NCI-H1048 (cell line): Measurements from ENCODE around the gene LIM2.

Experiments used
- DNase-seq: peaks from one replicate; lab custom pipeline; 2025; lab: John Stamatoyannopoulos, UW

LIM2 gene

DNA sequence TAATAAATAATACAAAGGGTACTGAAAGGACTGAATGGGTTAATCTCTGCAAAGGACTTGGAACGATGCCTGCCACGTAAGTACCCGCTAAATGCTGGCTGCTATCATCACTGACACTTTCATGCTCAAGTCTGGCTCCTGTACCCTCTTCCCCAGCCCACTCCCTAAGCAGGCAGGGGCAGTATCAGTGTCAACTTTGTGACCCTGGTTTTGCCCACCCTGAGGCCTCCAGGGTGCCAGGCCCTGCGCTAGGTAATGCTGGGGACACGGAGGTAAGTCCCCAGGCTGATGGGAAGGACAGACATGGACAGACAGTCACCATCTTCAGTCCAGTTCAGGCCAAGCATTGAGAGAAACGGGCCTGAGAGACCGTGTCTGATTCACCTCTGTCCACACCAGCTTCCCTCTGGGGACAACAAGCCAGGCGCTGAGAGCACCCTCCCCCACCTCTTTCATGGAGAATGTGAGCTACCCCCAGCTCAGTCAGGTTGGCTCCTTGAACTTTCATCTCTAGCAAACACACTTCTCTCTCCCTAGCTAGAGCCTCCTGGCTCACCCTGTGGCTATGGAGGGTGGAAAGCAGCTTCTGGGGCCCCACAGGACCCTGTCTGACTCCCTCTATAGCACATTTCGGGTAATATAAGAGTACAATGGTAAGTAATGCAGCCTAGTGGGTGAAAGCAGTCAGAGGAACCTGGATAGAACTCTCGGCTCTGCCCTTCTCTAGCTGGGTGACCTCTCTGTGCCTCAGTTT, 22.4 kb downstream of the LIM2 start:
- DNase-seq: no peak

GRCh38 chr19:51364200-51365106, 23.3 kb downstream of the LIM2 start:
- DNase-seq: no peak

GRCh38 chr19:51361239-51361638, 26.5 kb downstream of the LIM2 start:
- no peak for DNase-seq

- no peak for DNase-seq
Observed at GRCh38 chr19:51359294-51359693, 28.5 kb downstream of the LIM2 start.

DNA sequence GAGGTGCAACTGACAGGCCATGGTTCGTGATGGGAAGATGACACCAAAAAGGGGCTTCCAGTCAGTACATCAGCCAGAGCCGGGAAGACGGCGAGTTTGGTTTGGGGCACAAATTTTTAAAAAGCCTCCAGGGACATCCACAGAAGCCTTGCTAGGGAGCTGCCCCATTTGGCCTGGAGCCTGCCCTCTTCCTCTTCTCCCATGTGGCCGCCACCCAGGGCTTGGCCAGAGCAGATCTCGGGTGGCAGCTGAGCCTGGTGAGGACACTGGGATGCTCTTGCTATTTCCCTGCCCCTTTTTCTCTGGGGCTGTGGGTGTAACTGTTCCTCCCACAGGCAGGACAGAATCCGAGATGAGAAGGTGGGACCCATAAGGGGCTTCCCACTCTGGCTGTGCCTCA, 29.8 kb downstream of the LIM2 start:
- no peak for DNase-seq

GRCh38 chr19:51356159-51356801, 31.5 kb downstream of the LIM2 start:
- no peak for DNase-seq

DNA sequence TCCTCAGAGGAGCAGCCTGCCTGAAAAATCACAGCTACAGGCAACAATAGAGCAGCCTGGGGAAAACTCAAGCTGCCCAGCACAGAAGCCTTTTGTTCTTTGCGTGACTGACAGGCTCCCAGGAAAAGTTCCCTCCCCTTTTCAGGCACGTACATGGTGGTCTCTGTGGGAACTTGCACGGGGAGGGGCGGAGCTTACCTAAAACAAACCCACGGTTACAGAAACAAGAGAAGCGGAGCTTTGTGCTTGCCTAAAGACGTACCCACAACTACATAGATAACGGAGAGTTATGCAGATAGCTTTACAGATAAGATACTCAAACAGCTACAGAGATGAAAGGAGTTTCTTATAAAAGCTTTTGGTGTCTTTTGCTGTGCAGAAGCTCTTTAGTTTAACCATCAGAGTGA, 33.0 kb downstream of the LIM2 start:
- DNase-seq: no peak

GRCh38 chr19:51354103-51354741, 33.6 kb downstream of the LIM2 start:
- DNase-seq: no peak

GRCh38 chr19:51352783-51353360, 34.9 kb downstream of the LIM2 start:
- no peak for DNase-seq

- DNase-seq: no peak
Observed at GRCh38 chr19:51351266-51351990, 36.3 kb downstream of the LIM2 start.

GRCh38 chr19:51347209-51347928, 40.4 kb downstream of the LIM2 start:
- no peak for DNase-seq

- DNase-seq: no peak
Observed at GRCh38 chr19:51346742-51347141, 41.0 kb downstream of the LIM2 start.

DNA sequence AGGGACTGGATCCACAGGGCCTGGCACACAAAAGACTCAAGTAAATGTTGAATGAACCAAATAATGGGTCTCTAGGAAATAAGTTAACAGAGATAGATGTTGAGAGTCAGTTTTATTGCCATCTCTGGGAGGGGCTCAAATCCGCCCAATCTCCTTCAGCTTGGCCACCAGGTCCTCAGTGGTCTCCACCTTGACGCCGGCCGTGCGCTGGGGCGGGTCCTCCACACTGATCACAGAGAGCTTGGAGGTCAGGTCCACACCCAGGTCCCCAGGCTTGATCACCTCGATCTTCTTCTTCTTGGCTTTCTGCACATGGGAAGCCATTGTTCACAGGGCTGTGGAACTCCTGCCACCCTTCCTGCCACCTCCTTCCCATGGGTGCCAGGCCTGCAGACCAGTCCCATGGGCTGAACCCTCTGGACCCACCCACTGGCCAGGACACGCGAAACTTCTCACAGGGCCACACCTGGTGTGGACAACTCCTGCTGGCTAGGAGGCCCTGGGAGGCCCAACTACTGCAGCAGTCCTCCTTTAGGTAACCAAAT, 42.6 kb downstream of the LIM2 start:
- no peak for DNase-seq

DNA sequence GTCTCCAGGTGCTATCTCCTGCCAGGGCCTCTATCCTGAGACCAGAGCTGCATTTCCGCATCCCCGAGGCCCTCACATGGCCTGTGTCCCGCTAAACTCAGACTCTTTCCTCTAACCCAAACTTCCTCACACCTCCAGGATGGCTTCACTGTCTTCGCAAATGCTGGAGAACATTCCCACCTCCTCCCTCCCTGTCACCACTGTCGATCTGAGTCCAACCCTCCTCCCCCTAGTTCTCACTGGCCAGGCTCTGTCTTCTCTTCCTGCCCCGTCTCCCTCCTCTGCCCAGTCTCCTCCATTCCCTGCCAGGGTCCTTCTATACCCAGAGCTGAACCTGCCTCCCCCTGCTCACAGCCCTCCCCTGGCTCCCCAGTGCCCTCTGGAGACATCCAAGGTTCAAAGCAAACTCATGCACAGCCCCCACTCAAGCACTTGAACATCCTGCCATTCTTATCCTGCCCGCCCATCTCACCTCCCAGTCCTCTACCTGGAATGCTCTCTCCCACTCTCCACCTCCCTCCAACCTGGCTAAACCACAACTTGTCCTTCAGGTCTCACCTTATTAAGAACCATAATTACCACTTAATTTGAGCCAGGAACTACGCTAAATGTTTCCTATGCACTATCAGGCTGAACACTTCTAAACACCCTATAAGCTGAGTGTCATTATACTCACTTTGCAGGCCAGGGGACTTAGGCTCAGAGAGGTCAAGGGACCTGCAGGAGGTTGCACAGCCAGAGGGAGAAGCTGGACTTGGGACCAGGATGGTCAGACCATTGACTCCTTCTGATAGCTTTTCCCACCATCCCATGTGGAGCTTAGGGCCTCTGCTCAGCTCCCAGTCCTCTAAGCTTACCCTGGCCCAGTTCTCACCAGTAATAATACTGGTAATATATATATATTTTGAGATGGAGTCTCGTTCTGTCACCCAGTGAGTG, 44.9 kb downstream of the LIM2 start:
- no peak for DNase-seq

DNA sequence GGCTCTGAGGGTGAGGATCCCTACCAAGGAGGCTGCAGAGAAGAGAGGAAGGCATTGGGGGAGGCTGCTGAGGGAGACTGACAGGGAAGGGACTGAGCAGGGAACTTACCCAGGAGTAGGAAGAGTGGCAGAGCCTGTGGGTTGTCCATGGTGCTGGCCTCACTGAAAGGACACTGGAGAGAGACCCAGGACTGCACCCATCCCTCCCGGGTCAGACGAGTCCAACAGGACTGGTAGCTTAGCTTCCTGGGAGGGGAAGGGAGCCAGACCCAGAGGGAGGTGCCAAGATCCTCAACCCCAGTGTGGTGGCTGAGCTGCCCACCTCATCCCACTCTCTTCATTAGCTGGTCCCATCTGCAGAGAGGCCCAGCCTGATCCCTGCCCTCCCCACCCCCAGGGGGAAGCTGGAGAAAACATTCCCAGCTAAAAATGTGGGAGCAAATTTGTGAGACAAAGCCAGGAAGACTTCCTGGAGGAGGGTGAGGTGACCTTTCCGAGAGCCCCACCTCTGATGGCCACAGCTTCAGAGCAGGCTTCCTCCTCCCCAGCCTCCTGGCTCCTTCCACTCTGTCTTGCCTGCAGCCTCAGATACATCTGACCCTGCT, 45.7 kb downstream of the LIM2 start, which contains the start of gene VSIG10L:
Gene VSIG10L, minus strand, starts transcription at position 164 of the 605 bp plus-strand sequence. Its CDS starts 15 bp downstream, at position 149.
- DNase-seq: no peak

DNA sequence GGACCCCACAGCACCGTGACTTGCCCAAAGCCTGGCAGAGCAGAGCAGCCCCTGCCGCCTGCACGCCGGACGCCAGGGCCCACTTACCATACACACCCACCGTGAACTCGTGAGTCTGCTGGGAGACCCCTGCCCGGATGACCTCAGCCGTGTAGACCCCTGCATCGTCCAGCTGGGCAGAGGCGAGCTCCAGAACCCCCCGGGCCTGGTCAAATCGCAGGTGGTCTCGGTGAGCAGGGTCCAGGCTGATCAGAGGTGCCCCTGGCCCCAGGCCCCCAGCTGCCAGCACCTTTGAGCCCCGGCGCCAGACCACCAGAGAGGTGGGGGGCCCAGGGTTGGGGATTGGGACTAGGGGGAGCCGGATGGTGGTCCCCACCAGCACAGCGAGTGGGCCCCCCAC, 46.7 kb downstream of the LIM2 start:
- no peak for DNase-seq

GRCh38 chr19:51339687-51340656, 47.8 kb downstream of the LIM2 start:
- peak; percentile 86 for DNase-seq
